ENCODE measurements around the gene SGPP1.
"Not testable (repeated sequence)": the region's sequence is repeated elsewhere in the genome, so short reads cannot be mapped to it uniquely, and the experiment has no call there.

The SGPP1 gene

GRCh38 chr14:63725786-63726460 lies 1.9 kb downstream of the SGPP1 start:
- DNase-seq: no peak

GRCh38 chr14:63717702-63718101 lies 10.2 kb downstream of the SGPP1 start:
- no peak for DNase-seq

- no peak for DNase-seq
Observed at GRCh38 chr14:63715360-63715759, 12.5 kb downstream of the SGPP1 start.

- DNase-seq: no peak
Observed at GRCh38 chr14:63713764-63714163, 14.1 kb downstream of the SGPP1 start.

- DNase-seq: no peak
Observed at GRCh38 chr14:63713058-63713457, 14.8 kb downstream of the SGPP1 start.

GRCh38 chr14:63712123-63712522 lies 15.7 kb downstream of the SGPP1 start:
- DNase-seq: no peak

GRCh38 chr14:63710497-63710896 lies 17.4 kb downstream of the SGPP1 start:
- no peak for DNase-seq

GRCh38 chr14:63709589-63709988 lies 18.3 kb downstream of the SGPP1 start:
- no peak for DNase-seq

GRCh38 chr14:63707216-63707615 lies 20.6 kb downstream of the SGPP1 start:
- no peak for DNase-seq

- no peak for DNase-seq
Observed at GRCh38 chr14:63705561-63706070, 22.2 kb downstream of the SGPP1 start.

GRCh38 chr14:63702530-63702929 lies 25.3 kb downstream of the SGPP1 start:
- DNase-seq: not testable (repeated sequence)

GRCh38 chr14:63701606-63702299 lies 26.1 kb downstream of the SGPP1 start:
- DNase-seq: no peak

GRCh38 chr14:63692310-63693020 lies 35.4 kb downstream of the SGPP1 start:
- DNase-seq: no peak

GRCh38 chr14:63689132-63689531 lies 38.7 kb downstream of the SGPP1 start:
- no peak for DNase-seq

GRCh38 chr14:63686926-63687325 lies 40.9 kb downstream of the SGPP1 start:
- DNase-seq: no peak

- DNase-seq: no peak
Observed at GRCh38 chr14:63685401-63685800, 42.5 kb downstream of the SGPP1 start.

- no peak for DNase-seq
Observed at GRCh38 chr14:63682727-63683593, 44.9 kb downstream of the SGPP1 start.

GRCh38 chr14:63678536-63678935 lies 49.3 kb downstream of the SGPP1 start:
- no peak for DNase-seq

- no peak for DNase-seq
Observed at GRCh38 chr14:63677891-63678379, 49.9 kb downstream of the SGPP1 start.

GRCh38 chr14:63676615-63677014 lies 51.2 kb downstream of the SGPP1 start:
- no peak for DNase-seq

- no peak for DNase-seq
Observed at GRCh38 chr14:63673886-63674497, 53.9 kb downstream of the SGPP1 start.

GRCh38 chr14:63673255-63673654 lies 54.6 kb downstream of the SGPP1 start:
- DNase-seq: no peak

All from bone marrow (tissue), 2 donors.